CD14-positive monocyte (primary cell): ENCODE results near the gene CC2D1A. TPM values are rescaled to one million over a fixed set of nuclear protein-coding genes. Genes with fewer than 3 reads are reported as not detected.

ENCODE experiments used
- DNase-seq, 3 donors: peaks; one replicate each; pipeline ENCODE4 v3.0.0-alpha.2; 2011 to 2022
- H2AFZ ChIP-seq: 2 replicates; pipeline ENCODE4 v1.6.0; 2012; ENCODE audit warnings: mild to moderate bottlenecking, low read depth, low read length, inconsistent platforms; ENCODE audit not compliant: insufficient read depth, poor library complexity, severe bottlenecking
- H3K27ac ChIP-seq, 2 donors: 1 replicate in 1 of 2; 2 replicates in 1 of 2; pipeline ENCODE4 v1.5.1; 2012 to 2013; ENCODE audit warnings: low read length in 2 of 2, control low read depth in 1 of 2, inconsistent platforms in 1 of 2, low read depth in 1 of 2, mild to moderate bottlenecking in 1 of 2
- H3K27me3 ChIP-seq, 2 donors: one replicate each; pipeline versions ENCODE4 v1.6.0 to v1.6.1; 2011 to 2013; ENCODE audit warnings: low read length in 2 of 2; ENCODE audit not compliant: control insufficient read depth in 2 of 2, insufficient read depth in 2 of 2
- H3K36me3 ChIP-seq, 2 donors: replicated peaks in 1 of 2; 1 replicate in 1 of 2; 2 replicates in 1 of 2; pipeline versions ENCODE4 v1.5.1 to v1.6.1; 2012 to 2013; ENCODE audit warnings: low read length in 2 of 2, control low read depth in 1 of 2, inconsistent platforms in 1 of 2, mild to moderate bottlenecking in 1 of 2; ENCODE audit not compliant: insufficient read depth in 2 of 2, control insufficient read depth in 1 of 2
- H3K4me1 ChIP-seq, 2 donors: 1 replicate in 1 of 2; 2 replicates in 1 of 2; pipeline versions ENCODE4 v1.5.1 to v1.6.1; 2012 to 2013; ENCODE audit warnings: low read length in 2 of 2, control low read depth in 1 of 2, inconsistent platforms in 1 of 2, mild to moderate bottlenecking in 1 of 2, moderate library complexity in 1 of 2; ENCODE audit not compliant: insufficient read depth in 2 of 2, control insufficient read depth in 1 of 2
- H3K4me2 ChIP-seq: replicated peaks from 2 replicates; pipeline ENCODE3; 2012; ENCODE audit warnings: low read length, moderate library complexity, mild to moderate bottlenecking; ENCODE audit not compliant: poor library complexity, severe bottlenecking; ENCODE audit errors: extremely low read depth
- H3K4me3 ChIP-seq, 3 experiments: fragments of 200-600 bp in 1 of 3; sonication (generic) in 1 of 3; replicated peaks in 1 of 3; 1 replicate in 2 of 3; 2 replicates in 1 of 3; pipeline ENCODE4 v1.5.1; 2011 to 2013; ENCODE audit warnings: low read length in 3 of 3, mild to moderate bottlenecking in 3 of 3, control low read depth in 2 of 3, low read depth in 2 of 3, inconsistent platforms in 1 of 3, moderate library complexity in 1 of 3
- H3K79me2 ChIP-seq: 2 replicates; pipeline ENCODE4 v1.6.0; 2012; ENCODE audit warnings: mild to moderate bottlenecking, control low read depth, inconsistent platforms, low read length, moderate library complexity; ENCODE audit not compliant: insufficient read depth
- H3K9ac ChIP-seq: 2 replicates; pipeline ENCODE4 v1.6.0; 2017; ENCODE audit warnings: low read length, mild to moderate bottlenecking; ENCODE audit not compliant: insufficient read depth, poor library complexity, severe bottlenecking
- H3K9me3 ChIP-seq, 2 donors: replicated peaks in 1 of 2; 1 replicate in 1 of 2; 2 replicates in 1 of 2; pipeline versions ENCODE4 v1.5.1 to v1.6.1; 2012 to 2013; ENCODE audit warnings: low read length in 2 of 2, control low read depth in 1 of 2; ENCODE audit not compliant: control insufficient read depth in 1 of 2, insufficient read depth in 1 of 2
- H4K20me1 ChIP-seq: 2 replicates; pipeline ENCODE4 v1.6.0; 2012; ENCODE audit warnings: mild to moderate bottlenecking, low read length, control low read depth, moderate library complexity; ENCODE audit not compliant: insufficient read depth
- H3K27ac Mint-ChIP-seq, 7 donors: one replicate each; pipeline ENCODE4 v1.8.0; 2020; ENCODE audit warnings: mild to moderate bottlenecking in 7 of 7, mixed read lengths in 7 of 7, moderate library complexity in 6 of 7, inconsistent platforms in 2 of 7
- H3K27me3 Mint-ChIP-seq, 3 donors: one replicate each; pipeline ENCODE4 v1.8.0; 2021 to 2022; ENCODE audit warnings: low read depth in 3 of 3, mild to moderate bottlenecking in 3 of 3, mixed read lengths in 3 of 3, moderate library complexity in 3 of 3, inconsistent platforms in 1 of 3
- H3K36me3 Mint-ChIP-seq, 2 donors: one replicate each; pipeline ENCODE4 v1.8.0; 2020; ENCODE audit warnings: mixed read lengths in 2 of 2, inconsistent platforms in 1 of 2, mild to moderate bottlenecking in 1 of 2
- H3K4me1 Mint-ChIP-seq: one replicate; pipeline ENCODE4 v1.8.0; 2020; ENCODE audit warnings: mild to moderate bottlenecking, mixed read lengths
- H3K4me3 Mint-ChIP-seq, 2 donors: one replicate each; pipeline ENCODE4 v1.8.0; 2020; ENCODE audit warnings: mild to moderate bottlenecking in 2 of 2, mixed read lengths in 2 of 2, moderate library complexity in 1 of 2
- H3K9me3 Mint-ChIP-seq, 7 donors: one replicate each; pipeline ENCODE4 v1.8.0; 2020 to 2022; ENCODE audit warnings: mixed read lengths in 7 of 7, mild to moderate bottlenecking in 6 of 7, moderate library complexity in 6 of 7, inconsistent platforms in 2 of 7
- CTCF ChIP-seq: fragments of 200-600 bp; IDR thresholded peaks from one replicate; pipeline ENCODE4 v1.8.0; 2022; ENCODE audit warnings: antibody characterized with exemption, mild to moderate bottlenecking
- WGBS: methylation state at CpG from one replicate; pipeline ENCODE4 v1.1.5; 2013; ENCODE audit warnings: missing lambda C conversion rate; ENCODE audit not compliant: insufficient coverage; 5-methylcytosine and 5-hydroxymethylcytosine counted together
- intact Hi-C, 2 donors: fragments of 100-400 bp; cut with micrococcal nuclease; formaldehyde crosslinking; loops; one replicate each; pipeline versions ENCODE4 v1.15.0 to v1.15.1; 2023
- polyA plus RNA-seq, 3 donors: library from polyadenylated mRNA; depleted of rRNA in 1 of 3; unstranded in 2 of 3; stranded (reverse) in 1 of 3; fragments of 300-500 nt in 2 of 3; fragments of >200 nt in 1 of 3; fragmentation: Illumina TruSeq in 2 of 3; gene quantifications; 1 replicate in 2 of 3; 2 replicates in 1 of 3; pipeline ENCODE4 v1.2.3, GENCODE V29; 2012 to 2021

The CC2D1A gene
- polyA plus RNA-seq, 3 donors, result 4.6 to 27.0 (median 6.2) TPM

- Mint-ChIP-seq H3K9me3 (peaks cover 0 to 4% (median 0%) of the 10 kb centered on the region in 7 donors), H3K4me1 (peaks cover 33% of the 10 kb centered on the region)
These were observed 22.4 kb upstream of the CC2D1A start for GRCh38 chr19:13883516-13884064.

More at GRCh38 chr19:13883516-13884064, 22.4 kb upstream of the CC2D1A start:
- WGBS, result 84% methylated on average over 8 of the region's 10 CpGs
- no peaks in the 10 kb centered on the region for H3K9me3 ChIP-seq
- H3K9ac ChIP-seq, result no peak overlapping the region
- H3K4me3 ChIP-seq, result no peak overlapping the region
- no peaks in the 10 kb centered on the region for H3K36me3 ChIP-seq
- intact Hi-C loops, result loop anchor here (5.0 to 10.0 kb wide), 4 partner anchors 161 to 461 kb away; partner anchors contain the start of genes ASF1B (in 1 of the 2) and MISP3 (in 1 of the 2)
- no peak overlapping the region for H3K4me2 ChIP-seq
- no peaks in the 10 kb centered on the region for H3K79me2 ChIP-seq
- H2AFZ ChIP-seq, result no peak overlapping the region
- Mint-ChIP-seq H3K27ac (peak overlapping the region in 1 of 7 donors; percentile 19), H3K4me3 (peak overlapping the region in 1 of 2 donors; percentile 19), H3K27me3 (peaks cover 13 to 31% (median 20%) of the 10 kb centered on the region in 3 donors), H3K36me3 (no peaks in the 10 kb centered on the region)
- H3K27me3 ChIP-seq, result peaks cover 0 to 16% of the 10 kb centered on the region in 2 donors
- peaks cover 31 to 40% of the 10 kb centered on the region in 2 donors for H3K4me1 ChIP-seq
- H3K27ac ChIP-seq, result no peak overlapping the region
- no peak for TF ChIP-seq CTCF
- no peaks in the 10 kb centered on the region for H4K20me1 ChIP-seq
- DNase-seq, result no peak
